Caco-2 (cell line): ENCODE results near the gene CEP170. TPM values are rescaled to one million over a fixed set of nuclear protein-coding genes. Genes with fewer than 3 reads are reported as not detected.

Experiments
- BruUV-seq: library from RNA; stranded (reverse); fragments of 400-500 nt; replicated peaks from 2 replicates; lab custom pipeline; 2021; lab: Mats Ljungman, UMichigan
- CTCF ChIA-PET: fragments of 300-600 bp; sonication (Branson Sonifier 250); formaldehyde crosslinking; loops from one replicate; lab custom pipeline; 2022; ENCODE audit warnings: antibody characterized with exemption; lab: Charles Lee
- POLR2A ChIA-PET: fragments of 300-600 bp; sonication (Branson Sonifier 250); formaldehyde crosslinking; loops from one replicate; lab custom pipeline; 2022; ENCODE audit warnings: antibody characterized with exemption; lab: Charles Lee
- DNase-seq, 2 experiments: peaks; one replicate each; pipeline versions ENCODE4 v3.0.0 to v3.0.0-alpha.2; 2020 to 2022
- H3K27me3 ChIP-seq: replicated peaks from 2 replicates; pipeline ENCODE4 v1.6.0; 2011; ENCODE audit warnings: low read length; ENCODE audit not compliant: control insufficient read depth, insufficient read depth
- H3K36me3 ChIP-seq: 2 replicates; pipeline ENCODE4 v1.5.1; 2011; ENCODE audit warnings: low read length; ENCODE audit not compliant: control insufficient read depth, insufficient read depth
- H3K4me1 ChIP-seq: fragments of 250-450 bp; sonication (Bioruptor Pico); 2 replicates; pipeline ENCODE4 v1.5.1; 2020; ENCODE audit warnings: mild to moderate bottlenecking
- H3K4me3 ChIP-seq: 2 replicates; pipeline ENCODE4 v1.5.1; 2011; ENCODE audit warnings: low read depth, mild to moderate bottlenecking, control low read depth, low read length
- H3K9me3 ChIP-seq: fragments of 250-450 bp; sonication (Bioruptor Pico); 2 replicates; pipeline ENCODE4 v1.5.1; 2020; ENCODE audit warnings: mild to moderate bottlenecking, moderate library complexity
- H3K27ac Mint-ChIP-seq: one replicate; pipeline ENCODE4 v1.8.0; 2022; ENCODE audit warnings: mixed read lengths; ENCODE audit not compliant: unreplicated experiment
- H3K27me3 Mint-ChIP-seq: one replicate; pipeline ENCODE4 v1.8.0; 2022; ENCODE audit warnings: mixed read lengths; ENCODE audit not compliant: insufficient read depth, unreplicated experiment
- H3K36me3 Mint-ChIP-seq: one replicate; pipeline ENCODE4 v1.8.0; 2022; ENCODE audit warnings: mild to moderate bottlenecking, mixed read lengths; ENCODE audit not compliant: insufficient read depth, unreplicated experiment
- H3K4me1 Mint-ChIP-seq: one replicate; pipeline ENCODE4 v1.8.0; 2022; ENCODE audit warnings: low read depth, mixed read lengths; ENCODE audit not compliant: unreplicated experiment
- H3K4me3 Mint-ChIP-seq: one replicate; pipeline ENCODE4 v1.8.0; 2022; ENCODE audit warnings: mild to moderate bottlenecking, moderate library complexity, mixed read lengths; ENCODE audit not compliant: unreplicated experiment
- H3K9me3 Mint-ChIP-seq: one replicate; pipeline ENCODE4 v1.8.0; 2022; ENCODE audit warnings: mixed read lengths; ENCODE audit not compliant: unreplicated experiment
- intact Hi-C: fragments of 100-400 bp; cut with micrococcal nuclease; formaldehyde crosslinking; loops from one replicate; pipeline ENCODE4 v1.10.0; 2022; ENCODE audit not compliant: unreplicated experiment
- total RNA-seq: library from RNA; stranded (reverse); gene quantifications from 2 replicates; pipeline ENCODE4 v1.2.3, GENCODE V29; 2022
- TF ChIP-seq, protein P1 (sequence below), 2 experiments: fragments of 200-600 bp in 1 of 2; IDR thresholded peaks; 1 replicate in 1 of 2; 2 replicates in 1 of 2; pipeline versions ENCODE4 v1.5.1 to v1.8.0; 2011 to 2022; ENCODE audit warnings: antibody characterized with exemption in 1 of 2, control low read depth in 1 of 2, inconsistent platforms in 1 of 2, low read depth in 1 of 2, low read length in 1 of 2, mild to moderate bottlenecking in 1 of 2, moderate library complexity in 1 of 2; ENCODE audit not compliant: insufficient read depth in 1 of 2, severe bottlenecking in 1 of 2, unreplicated experiment in 1 of 2

CEP170 gene
- total RNA-seq, 1 experiment from 2014 or later: 22.4 TPM

DNA sequence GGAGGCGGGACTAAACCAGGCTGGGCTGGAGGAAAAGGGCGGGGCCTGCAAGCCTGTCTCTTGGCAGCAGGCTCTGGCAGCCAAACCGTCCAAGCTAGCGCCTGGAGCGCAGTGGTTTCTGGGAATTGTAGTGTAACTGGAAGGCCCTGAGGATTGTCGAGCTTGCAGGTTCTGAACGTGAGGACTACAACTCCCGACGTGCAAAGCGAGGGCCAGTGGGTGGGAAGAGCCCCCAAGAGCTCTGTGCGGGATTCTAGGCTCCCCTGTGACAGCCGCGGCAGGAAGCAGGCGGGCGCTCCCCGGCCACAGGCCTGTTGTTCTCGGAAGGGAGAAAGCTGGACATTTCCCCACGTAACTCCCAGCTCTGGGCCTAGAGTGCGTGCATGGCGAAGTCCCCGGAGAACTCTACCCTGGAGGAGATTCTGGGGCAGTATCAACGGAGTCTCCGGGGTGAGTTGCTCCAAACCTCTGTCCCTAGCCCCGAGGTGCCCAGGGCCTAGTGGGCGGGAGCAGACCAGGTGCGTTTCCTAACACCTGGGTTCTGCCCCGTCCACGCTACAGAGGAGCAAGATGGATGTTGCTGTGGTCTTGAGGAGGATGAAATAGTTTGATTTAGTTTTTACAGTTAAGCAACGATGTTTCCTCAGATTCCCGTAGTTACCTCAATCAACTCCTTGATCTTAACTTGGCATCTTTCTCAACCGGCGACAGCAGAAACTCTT, 871 bp upstream of the CEP170 start, which contains the start of gene SDCCAG8:
TSS of gene SDCCAG8 (plus strand) at position 251 of the 722 bp plus-strand sequence. CDS start at position 384, 133 bp downstream.
- no peaks in the 10 kb centered on the region for H3K27me3 ChIP-seq
- no peaks in the 10 kb centered on the region for H3K9me3 ChIP-seq
- Mint-ChIP-seq H3K27ac (peak within 1 kb of the TSS; percentile 93), H3K27me3 (no peaks in the 10 kb centered on the region), H3K4me3 (peak within 1 kb of the TSS; percentile 93), H3K9me3 (no peaks in the 10 kb centered on the region), H3K4me1 (no peaks in the 10 kb centered on the region), H3K36me3 (peaks cover 16% of the 10 kb centered on the region)
- TF ChIP-seq, protein P1, sequence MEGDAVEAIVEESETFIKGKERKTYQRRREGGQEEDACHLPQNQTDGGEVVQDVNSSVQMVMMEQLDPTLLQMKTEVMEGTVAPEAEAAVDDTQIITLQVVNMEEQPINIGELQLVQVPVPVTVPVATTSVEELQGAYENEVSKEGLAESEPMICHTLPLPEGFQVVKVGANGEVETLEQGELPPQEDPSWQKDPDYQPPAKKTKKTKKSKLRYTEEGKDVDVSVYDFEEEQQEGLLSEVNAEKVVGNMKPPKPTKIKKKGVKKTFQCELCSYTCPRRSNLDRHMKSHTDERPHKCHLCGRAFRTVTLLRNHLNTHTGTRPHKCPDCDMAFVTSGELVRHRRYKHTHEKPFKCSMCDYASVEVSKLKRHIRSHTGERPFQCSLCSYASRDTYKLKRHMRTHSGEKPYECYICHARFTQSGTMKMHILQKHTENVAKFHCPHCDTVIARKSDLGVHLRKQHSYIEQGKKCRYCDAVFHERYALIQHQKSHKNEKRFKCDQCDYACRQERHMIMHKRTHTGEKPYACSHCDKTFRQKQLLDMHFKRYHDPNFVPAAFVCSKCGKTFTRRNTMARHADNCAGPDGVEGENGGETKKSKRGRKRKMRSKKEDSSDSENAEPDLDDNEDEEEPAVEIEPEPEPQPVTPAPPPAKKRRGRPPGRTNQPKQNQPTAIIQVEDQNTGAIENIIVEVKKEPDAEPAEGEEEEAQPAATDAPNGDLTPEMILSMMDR (IDR thresholded peaks at IDR 0.05; ENCODE audit: insufficient read depth in 1 of 2, low read depth in 1 of 2, low read length in 1 of 2, severe bottlenecking in 1 of 2, unreplicated experiment in 1 of 2): no peak
- TSS peak; percentile 57 for BruUV-seq
- peaks cover 7% of the 10 kb centered on the region for H3K4me1 ChIP-seq
- no peaks in the 10 kb centered on the region for H3K36me3 ChIP-seq
- peak; percentile 97 to 99 for DNase-seq
- peak within 1 kb of the TSS; percentile 92 for H3K4me3 ChIP-seq
- ChIA-PET POLR2A (interaction anchor here (0.5 to 1.1 kb wide), 3 partner anchors 8 to 29 kb away, joined by 3 to 4 read pairs (median 3); no protein-coding TSS in a partner anchor), CTCF (interaction anchor here (1.1 kb wide), 1 partner anchor 29 kb away, joined by 5 read pairs; no protein-coding TSS in a partner anchor)
- intact Hi-C loops: loop anchor here (2.0 kb wide), 1 partner anchor 155 kb away; no protein-coding TSS in a partner anchor

DNA sequence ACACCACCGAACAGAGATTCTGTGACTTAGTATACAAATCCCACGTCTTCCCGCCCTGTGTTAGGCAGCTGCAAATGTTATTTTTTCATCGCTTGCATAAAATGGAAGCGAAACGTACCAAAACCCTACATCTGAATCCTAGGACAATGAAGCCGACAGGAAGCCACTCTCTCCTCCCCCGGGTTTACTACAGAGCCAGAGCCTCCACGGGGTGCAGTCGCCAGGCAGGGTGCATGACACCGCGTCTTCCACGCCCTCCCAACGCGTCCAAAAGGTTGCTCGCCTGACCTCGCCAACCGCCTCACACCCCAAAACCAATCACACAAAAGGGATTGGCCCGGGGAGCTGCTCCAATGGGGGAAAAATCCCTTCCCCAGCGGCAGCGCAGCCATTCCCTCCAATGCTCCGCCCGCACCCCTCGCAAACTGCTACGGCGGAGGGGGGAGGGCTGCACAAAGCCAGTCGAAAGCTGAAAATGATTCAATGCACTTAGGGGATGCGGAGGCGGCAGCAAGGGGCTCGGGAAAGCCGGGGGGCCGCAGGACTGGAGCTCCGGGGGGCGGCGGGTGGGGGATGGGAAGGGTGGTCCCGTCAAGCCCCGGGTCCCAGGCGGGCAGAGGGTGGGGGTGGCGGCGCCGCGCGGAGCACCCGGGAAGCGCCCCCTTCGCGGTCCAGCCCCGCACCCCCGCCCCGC, 701 bp downstream of the CEP170 start:
- intact Hi-C loops: loop anchor here (1.0 to 2.0 kb wide), 2 partner anchors 71 to 154 kb away; no protein-coding TSS in a partner anchor
- peak; percentile 57 to 65 for DNase-seq

DNA sequence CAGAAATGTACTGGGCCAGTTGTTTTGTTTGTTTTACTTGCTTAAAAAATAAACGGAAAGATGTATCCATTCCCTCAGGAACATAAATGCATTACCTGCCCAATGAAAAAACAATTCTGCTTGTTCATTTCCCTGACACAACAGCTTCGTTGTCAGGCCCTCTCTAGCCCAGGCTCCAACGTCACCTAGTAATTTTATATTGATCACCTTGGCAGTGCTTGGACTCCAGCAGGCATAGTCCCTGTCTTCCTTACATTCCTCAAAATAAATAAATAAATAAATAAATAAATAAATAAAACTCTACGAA, 1.2 kb downstream of the CEP170 start:
- no peaks in the 10 kb centered on the region for H3K27me3 ChIP-seq
- Mint-ChIP-seq H3K27me3 (no peaks in the 10 kb centered on the region), H3K36me3 (peaks cover 16% of the 10 kb centered on the region), H3K9me3 (no peaks in the 10 kb centered on the region), H3K27ac (peak overlapping the region; percentile 93), H3K4me3 (peak overlapping the region; percentile 93), H3K4me1 (no peaks in the 10 kb centered on the region)
- ChIA-PET CTCF (no interaction called here), POLR2A (no interaction called here)
- intact Hi-C loops: loop anchor here (1.0 to 2.0 kb wide), 2 partner anchors 71 to 153 kb away; no protein-coding TSS in a partner anchor
- peak overlapping the region; percentile 92 for H3K4me3 ChIP-seq
- BruUV-seq: no TSS peak
- peaks cover 7% of the 10 kb centered on the region for H3K4me1 ChIP-seq
- TF ChIP-seq, protein P1 (IDR thresholded peaks at IDR 0.05; ENCODE audit: insufficient read depth in 1 of 2, low read depth in 1 of 2, low read length in 1 of 2, severe bottlenecking in 1 of 2, unreplicated experiment in 1 of 2): no peak
- no peak for DNase-seq
- no peaks in the 10 kb centered on the region for H3K36me3 ChIP-seq
- no peaks in the 10 kb centered on the region for H3K9me3 ChIP-seq

More for the DNA sequence above, 701 bp downstream of the CEP170 start:
- Mint-ChIP-seq H3K4me1 (no peaks in the 10 kb centered on the region), H3K4me3 (peak overlapping the region; percentile 93), H3K27me3 (no peaks in the 10 kb centered on the region), H3K9me3 (no peaks in the 10 kb centered on the region), H3K36me3 (peaks cover 16% of the 10 kb centered on the region), H3K27ac (peak overlapping the region; percentile 93)
- Histone ChIP-seq H3K27me3 (no peaks in the 10 kb centered on the region), H3K36me3 (no peaks in the 10 kb centered on the region), H3K9me3 (no peaks in the 10 kb centered on the region), H3K4me1 (peaks cover 7% of the 10 kb centered on the region), H3K4me3 (peak overlapping the region; percentile 92)
- no TSS peak for BruUV-seq
- POLR2A ChIA-PET: no interaction called here
- TF ChIP-seq, protein P1 (IDR thresholded peaks at IDR 0.05; ENCODE audit: insufficient read depth in 1 of 2, low read depth in 1 of 2, low read length in 1 of 2, severe bottlenecking in 1 of 2, unreplicated experiment in 1 of 2): no peak
- CTCF ChIA-PET: no interaction called here
